Neural progenitor cell (in vitro differentiated cells): ENCODE measurements around the gene MYOF.

Experiments
- EZH2 ChIP-seq: fragments of 200-600 bp; sonication (generic); IDR thresholded peaks from 2 replicates; pipeline ENCODE4 v1.6.1; 2017; ENCODE audit warnings: antibody characterized with exemption, mild to moderate bottlenecking, moderate library complexity
- EZH2phosphoT487 ChIP-seq: fragments of 200-600 bp; sonication (generic); IDR thresholded peaks from 2 replicates; pipeline ENCODE4 v1.6.1; 2017; ENCODE audit warnings: antibody characterized with exemption
- TF ChIP-seq, protein P1 (sequence below): fragments of 200-600 bp; sonication (generic); IDR thresholded peaks from 2 replicates; pipeline ENCODE4 v1.5.1; 2017; ENCODE audit warnings: antibody characterized with exemption, mild to moderate bottlenecking

DNA sequence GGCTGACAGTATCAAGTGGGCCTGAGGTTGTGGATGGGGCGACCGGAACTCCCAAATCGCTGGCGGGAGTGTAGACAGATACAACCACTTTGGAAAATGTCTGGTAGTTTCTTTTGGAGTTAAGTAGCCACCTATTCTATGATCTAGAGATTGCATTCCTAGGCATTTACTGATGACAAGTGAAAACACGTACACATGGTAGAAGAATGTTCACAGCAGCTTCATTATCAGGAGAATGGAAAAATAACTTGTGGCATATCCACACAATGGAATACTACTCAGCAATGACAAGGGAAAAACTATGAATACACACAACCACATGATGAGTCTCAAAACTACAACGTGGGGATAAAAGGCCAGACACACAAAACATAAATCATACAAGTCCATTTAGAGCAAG is 146.0 kb downstream of the MYOF start:
- TF ChIP-seq, protein P1, sequence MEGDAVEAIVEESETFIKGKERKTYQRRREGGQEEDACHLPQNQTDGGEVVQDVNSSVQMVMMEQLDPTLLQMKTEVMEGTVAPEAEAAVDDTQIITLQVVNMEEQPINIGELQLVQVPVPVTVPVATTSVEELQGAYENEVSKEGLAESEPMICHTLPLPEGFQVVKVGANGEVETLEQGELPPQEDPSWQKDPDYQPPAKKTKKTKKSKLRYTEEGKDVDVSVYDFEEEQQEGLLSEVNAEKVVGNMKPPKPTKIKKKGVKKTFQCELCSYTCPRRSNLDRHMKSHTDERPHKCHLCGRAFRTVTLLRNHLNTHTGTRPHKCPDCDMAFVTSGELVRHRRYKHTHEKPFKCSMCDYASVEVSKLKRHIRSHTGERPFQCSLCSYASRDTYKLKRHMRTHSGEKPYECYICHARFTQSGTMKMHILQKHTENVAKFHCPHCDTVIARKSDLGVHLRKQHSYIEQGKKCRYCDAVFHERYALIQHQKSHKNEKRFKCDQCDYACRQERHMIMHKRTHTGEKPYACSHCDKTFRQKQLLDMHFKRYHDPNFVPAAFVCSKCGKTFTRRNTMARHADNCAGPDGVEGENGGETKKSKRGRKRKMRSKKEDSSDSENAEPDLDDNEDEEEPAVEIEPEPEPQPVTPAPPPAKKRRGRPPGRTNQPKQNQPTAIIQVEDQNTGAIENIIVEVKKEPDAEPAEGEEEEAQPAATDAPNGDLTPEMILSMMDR = no peak
- TF ChIP-seq EZH2 = no peak
- no peak for TF ChIP-seq EZH2phosphoT487
